ENCODE measurements around the gene MAP9. TPM values are rescaled to one million over a fixed set of nuclear protein-coding genes. Genes with fewer than 3 reads are reported as not detected.

Gene MAP9
- polyA plus RNA-seq, 1 donor from 2014 or later, result 36.0 TPM

- H3K27ac ChIP-seq (ENCODE audit: low read length), result no peak overlapping the region
- H3K9me3 ChIP-seq (ENCODE audit: low read length), result no peaks in the 10 kb centered on the region
- H3K4me2 ChIP-seq (ENCODE audit: low read length), result no peak overlapping the region
- TF ChIP-seq RAD21 (conservative IDR thresholded peaks at IDR 0.05), result no peak
- no peak for TF ChIP-seq TAF1 (IDR thresholded peaks at IDR 0.05; ENCODE audit: low read depth)
- TF ChIP-seq POLR2AphosphoS5 (IDR thresholded peaks at IDR 0.05), result no peak
- no peak for TF ChIP-seq EZH2 (IDR thresholded peaks at IDR 0.05; ENCODE audit: borderline replicate concordance, insufficient read depth, low read length, poor library complexity, severe bottlenecking)
- no peaks in the 10 kb centered on the region for H3K36me3 ChIP-seq (ENCODE audit: insufficient read depth, low read length)
- H2AFZ ChIP-seq (ENCODE audit: low read depth, low read length), result no peak overlapping the region
- H3F3A ChIP-seq (ENCODE audit: insufficient read depth, low read length, poor library complexity, severe bottlenecking), result no peaks in the 10 kb centered on the region
- H3K79me2 ChIP-seq (replicated peaks; ENCODE audit: insufficient read depth, low read length), result no peaks in the 10 kb centered on the region
- no peaks in the 10 kb centered on the region for H3K27me3 ChIP-seq (ENCODE audit: insufficient read depth, low read depth, low read length)
- H3K9me2 ChIP-seq (ENCODE audit: insufficient read depth, low read length), result no peaks in the 10 kb centered on the region
- no peaks in the 10 kb centered on the region for H4K20me1 ChIP-seq (ENCODE audit: insufficient read depth)
- no peak overlapping the region for H3K9ac ChIP-seq (ENCODE audit: low read length)
- H3K4me3 ChIP-seq (ENCODE audit: low read length), result no peak overlapping the region
Measured at GRCh38 chr4:155336242-155336641, 40.5 kb downstream of the MAP9 start.

- Histone ChIP-seq H3K9me3 (ENCODE audit: low read length) (no peaks in the 10 kb centered on the region), H3K27me3 (ENCODE audit: insufficient read depth, low read depth, low read length) (no peaks in the 10 kb centered on the region), H3K9ac (ENCODE audit: low read length) (no peak overlapping the region), H3K79me2 (replicated peaks; ENCODE audit: insufficient read depth, low read length) (no peaks in the 10 kb centered on the region), H3F3A (ENCODE audit: insufficient read depth, low read length, poor library complexity, severe bottlenecking) (no peaks in the 10 kb centered on the region), H3K4me3 (ENCODE audit: low read length) (no peak overlapping the region), H4K20me1 (ENCODE audit: insufficient read depth) (no peaks in the 10 kb centered on the region), H3K36me3 (ENCODE audit: insufficient read depth, low read length) (no peaks in the 10 kb centered on the region), H2AFZ (ENCODE audit: low read depth, low read length) (no peak overlapping the region), H3K9me2 (ENCODE audit: insufficient read depth, low read length) (no peaks in the 10 kb centered on the region), H3K4me2 (ENCODE audit: low read length) (no peak overlapping the region), H3K27ac (ENCODE audit: low read length) (no peak overlapping the region)
- no peak for TF ChIP-seq EZH2 (IDR thresholded peaks at IDR 0.05; ENCODE audit: borderline replicate concordance, insufficient read depth, low read length, poor library complexity, severe bottlenecking)
- TF ChIP-seq CTCF (IDR thresholded peaks at IDR 0.05; ENCODE audit: poor library complexity, severe bottlenecking), result no peak
- TF ChIP-seq POLR2AphosphoS5 (IDR thresholded peaks at IDR 0.05), result no peak
- no peak for TF ChIP-seq TAF1 (IDR thresholded peaks at IDR 0.05; ENCODE audit: low read depth)
- no peak for TF ChIP-seq SMC3 (conservative IDR thresholded peaks at IDR 0.05; ENCODE audit: poor library complexity)
- TF ChIP-seq RAD21 (conservative IDR thresholded peaks at IDR 0.05), result no peak
- TF ChIP-seq REST (IDR thresholded peaks at IDR 0.05; ENCODE audit: borderline replicate concordance), result no peak
- TF ChIP-seq EP300 (conservative IDR thresholded peaks at IDR 0.05; ENCODE audit: poor library complexity, severe bottlenecking), result no peak
- no peak for TF ChIP-seq MXI1 (conservative IDR thresholded peaks at IDR 0.05; ENCODE audit: poor library complexity, severe bottlenecking)
Measured at GRCh38 chr4:155331478-155331877, 45.3 kb downstream of the MAP9 start.
